Endothelial cell of umbilical vein (primary cell): ENCODE data around the gene ELMO1. TPM values are rescaled to one million over a fixed set of nuclear protein-coding genes. Genes with fewer than 3 reads are reported as not detected.

Experiments used
- BruUV-seq: library from RNA; stranded (reverse); fragments of 400-500 nt; replicated peaks from 2 replicates; lab custom pipeline; 2021; lab: Mats Ljungman, UMichigan
- CTCF ChIA-PET: fragments of 300-600, 350-600 bp; sonication (Branson Sonifier 250); formaldehyde crosslinking; loops from one replicate; lab custom pipeline; 2021; ENCODE audit warnings: antibody characterized with exemption, inconsistent platforms; lab: Charles Lee
- POLR2A ChIA-PET: fragments of 300-600, 350-600 bp; sonication (Branson Sonifier 250); formaldehyde crosslinking; loops from one replicate; lab custom pipeline; 2021; ENCODE audit warnings: antibody characterized with exemption, inconsistent platforms; lab: Charles Lee
- DNase-seq: peaks from one replicate; pipeline ENCODE4 v3.0.0-alpha.2; 2011; ENCODE audit warnings: low read depth, low spot score
- FAIRE-seq: peaks from 2 replicates; lab custom pipeline; 2011; peaks lifted over from hg19 to GRCh38; lab: Jason Lieb, UNC
- H2AFZ ChIP-seq: 2 replicates; pipeline ENCODE4 v1.6.0; 2012; ENCODE audit warnings: low read depth, low read length, control low read depth, inconsistent platforms
- H3K27ac ChIP-seq: 2 replicates; pipeline ENCODE4 v1.5.1; 2011; ENCODE audit warnings: low read depth, mild to moderate bottlenecking, control low read depth, low read length, moderate library complexity; ENCODE audit not compliant: insufficient read depth
- H3K27me3 ChIP-seq, 2 experiments: 2 replicates each; pipeline versions ENCODE4 v1.6.0 to v1.6.1; 2011; ENCODE audit warnings: low read length in 2 of 2, mixed read lengths in 1 of 2; ENCODE audit not compliant: control insufficient read depth in 2 of 2, insufficient read depth in 2 of 2
- H3K36me3 ChIP-seq, 2 experiments: 2 replicates in 1 of 2; 3 replicates in 1 of 2; pipeline ENCODE4 v1.5.1; 2011; ENCODE audit warnings: low read length in 2 of 2, mild to moderate bottlenecking in 1 of 2, moderate library complexity in 1 of 2; ENCODE audit not compliant: control insufficient read depth in 2 of 2, insufficient read depth in 2 of 2; ENCODE audit errors: extremely low read depth in 1 of 2
- H3K4me1 ChIP-seq: 3 replicates; pipeline ENCODE4 v1.5.1; 2011; ENCODE audit warnings: mild to moderate bottlenecking, low read length; ENCODE audit not compliant: control insufficient read depth, insufficient read depth; ENCODE audit errors: extremely low read depth
- H3K4me2 ChIP-seq: 2 replicates; pipeline ENCODE4 v1.6.1; 2011; ENCODE audit warnings: low read length, control low read depth, mixed read lengths; ENCODE audit not compliant: insufficient read depth
- H3K4me3 ChIP-seq, 3 experiments: fragments of 200-600 bp in 1 of 3; sonication (generic), shearing (Covaris generic) in 1 of 3; replicated peaks in 1 of 3; 2 replicates each; pipeline ENCODE4 v1.5.1; 2011 to 2016; ENCODE audit warnings: control low read depth in 3 of 3, low read length in 3 of 3, mild to moderate bottlenecking in 2 of 3, inconsistent platforms in 1 of 3, low read depth in 1 of 3, moderate library complexity in 1 of 3; ENCODE audit not compliant: insufficient read depth in 1 of 3
- H3K79me2 ChIP-seq: 2 replicates; pipeline ENCODE4 v1.6.0; 2012; ENCODE audit warnings: low read length, inconsistent platforms; ENCODE audit not compliant: control insufficient read depth, insufficient read depth
- H3K9ac ChIP-seq: replicated peaks from 2 replicates; pipeline ENCODE3; 2011; ENCODE audit warnings: low read length, control low read depth; ENCODE audit not compliant: insufficient read depth; ENCODE audit errors: extremely low read depth
- H3K9me1 ChIP-seq: replicated peaks from 3 replicates; pipeline ENCODE4 v1.6.0; 2011; ENCODE audit warnings: mild to moderate bottlenecking, low read length; ENCODE audit not compliant: control insufficient read depth, insufficient read depth; ENCODE audit errors: extremely low read depth
- H3K9me3 ChIP-seq: replicated peaks from 2 replicates; pipeline ENCODE4 v1.5.1; 2012; ENCODE audit warnings: low read length, inconsistent platforms; ENCODE audit not compliant: control insufficient read depth, insufficient read depth
- H4K20me1 ChIP-seq: replicated peaks from 2 replicates; pipeline ENCODE3; 2011; ENCODE audit warnings: mild to moderate bottlenecking, low read length; ENCODE audit not compliant: control insufficient read depth, insufficient read depth; ENCODE audit errors: extremely low read depth
- EZH2 ChIP-seq: IDR thresholded peaks from 2 replicates; pipeline ENCODE4 v1.6.1; 2012; ENCODE audit warnings: borderline replicate concordance, low read depth, mild to moderate bottlenecking, moderate library complexity, low read length, inconsistent platforms; ENCODE audit not compliant: severe bottlenecking
- FOS ChIP-seq: IDR thresholded peaks from 2 replicates; pipeline ENCODE4 v1.6.1; 2011; ENCODE audit warnings: mild to moderate bottlenecking, low read length, moderate library complexity, borderline replicate concordance; ENCODE audit not compliant: insufficient read depth
- GATA2 ChIP-seq: IDR thresholded peaks from 2 replicates; pipeline ENCODE4 v1.7.0; 2011; ENCODE audit warnings: low read depth, mild to moderate bottlenecking, moderate library complexity, mixed read lengths, low read length; ENCODE audit not compliant: insufficient read length, insufficient read depth
- JUN ChIP-seq: IDR thresholded peaks from 2 replicates; pipeline ENCODE4 v1.6.1; 2011; ENCODE audit warnings: borderline replicate concordance, low read depth; ENCODE audit not compliant: insufficient read length, insufficient read depth
- MYC ChIP-seq: IDR thresholded peaks from one replicate; pipeline ENCODE4 v1.6.1; 2011; ENCODE audit warnings: mild to moderate bottlenecking, low read depth, low read length
- POLR2A ChIP-seq: IDR thresholded peaks from 2 replicates; pipeline ENCODE4 v1.6.1; 2012; ENCODE audit warnings: low read depth, mild to moderate bottlenecking, control low read depth, low read length
- POLR2AphosphoS5 ChIP-seq: IDR thresholded peaks from 2 replicates; pipeline ENCODE4 v1.6.1; 2012; ENCODE audit warnings: low read depth, mild to moderate bottlenecking, control low read depth, low read length, moderate library complexity; ENCODE audit not compliant: insufficient read depth
- dilution Hi-C: fragments of 300-500 bp; cut with MboI; formaldehyde crosslinking; loops from one replicate; pipeline ENCODE4 v1.15.0; 2019; ENCODE audit warnings: low sequenced_read_pairs; ENCODE audit not compliant: extremely low pct_ligation_motif_present
- intact Hi-C: fragments of 100-400 bp; cut with micrococcal nuclease; formaldehyde crosslinking; loops from one replicate; pipeline ENCODE4 v1.10.0; 2022
- polyA plus RNA-seq, 4 experiments: library from polyadenylated mRNA; depleted of rRNA in 3 of 4; stranded (reverse) in 3 of 4; unstranded in 1 of 4; fragments of >200 nt; gene quantifications; 2 replicates each; pipeline versions ENCODE4 v1.2.1 to v1.2.3, GENCODE V29; 2011 to 2012; ENCODE audit warnings: missing spikeins in 1 of 4
- total RNA-seq: library from RNA; stranded (reverse); gene quantifications from 2 replicates; pipeline ENCODE4 v1.2.3, GENCODE V29; 2021
- TF ChIP-seq, protein P1 (sequence below), 2 donors: IDR thresholded peaks; 1 replicate in 1 of 2; 2 replicates in 1 of 2; pipeline ENCODE4 v1.5.1; 2011; ENCODE audit warnings: low read length in 2 of 2, mild to moderate bottlenecking in 2 of 2, moderate library complexity in 2 of 2, control low read depth in 1 of 2, inconsistent platforms in 1 of 2, low read depth in 1 of 2; ENCODE audit not compliant: insufficient read depth in 1 of 2; ENCODE audit errors: extremely low read depth in 1 of 2
- TF ChIP-seq, protein P2 (sequence below): IDR thresholded peaks from 2 replicates; pipeline ENCODE4 v1.6.1; 2011; ENCODE audit not compliant: insufficient read depth, insufficient read length

The ELMO1 gene
- total and polyA plus RNA-seq, 2 donors (not counting 3 experiments of a cell fraction or from before 2014, with no cell fraction given), result 17.0 to 30.6 TPM

DNA sequence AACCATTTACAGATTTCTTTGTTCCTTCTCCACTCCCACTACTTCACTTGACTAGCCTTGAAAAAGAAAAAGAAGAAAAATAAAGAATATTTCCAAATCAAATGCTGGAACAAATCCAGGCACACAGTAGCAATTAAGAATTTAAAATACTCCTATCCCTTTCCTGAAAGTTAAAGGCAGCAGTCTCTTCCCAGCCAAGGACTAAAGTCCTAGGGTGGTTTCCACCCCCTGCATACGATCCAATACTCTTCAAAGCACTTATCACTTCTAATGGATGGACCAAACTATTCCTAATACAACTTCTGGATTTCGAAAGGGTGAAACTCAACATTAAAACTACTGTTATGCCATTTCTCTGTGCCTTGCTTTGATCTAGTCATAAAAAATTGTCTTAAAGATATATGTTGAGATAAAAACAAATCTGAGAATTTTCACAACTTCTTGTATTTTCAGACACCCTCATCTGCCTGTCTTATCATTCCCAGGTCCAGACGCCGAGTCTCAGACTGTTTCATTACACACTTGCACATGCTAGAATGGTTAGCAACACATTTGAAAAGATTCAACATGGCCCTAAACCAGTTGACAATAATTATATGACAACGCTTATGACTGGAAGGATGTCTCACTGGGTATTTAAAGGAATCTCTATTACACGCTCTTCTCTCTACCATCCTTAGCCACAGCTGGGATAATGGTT, 13.4 kb downstream of the ELMO1 start:
- ChIA-PET POLR2A (no interaction called here), CTCF (interaction anchor here (1.3 kb wide), 1 partner anchor 11 kb away, joined by 3 read pairs; no protein-coding TSS in a partner anchor)
- Histone ChIP-seq H3K27ac (no peak overlapping the region), H3K9me1 (no peaks in the 10 kb centered on the region), H3K4me3 (no peak overlapping the region), H3K9me3 (no peaks in the 10 kb centered on the region), H3K27me3 (no peaks in the 10 kb centered on the region), H3K79me2 (no peaks in the 10 kb centered on the region), H4K20me1 (no peaks in the 10 kb centered on the region), H2AFZ (no peak overlapping the region), H3K4me2 (no peak overlapping the region), H3K4me1 (peaks cover 17% of the 10 kb centered on the region), H3K9ac (no peak overlapping the region), H3K36me3 (no peaks in the 10 kb centered on the region)
- TF ChIP-seq MYC, result no peak
- FAIRE-seq (no peak), DNase-seq (no peak)
- dilution Hi-C loops (no loop called here), intact Hi-C loops (no loop called here)
- BruUV-seq, result no TSS peak

DNA sequence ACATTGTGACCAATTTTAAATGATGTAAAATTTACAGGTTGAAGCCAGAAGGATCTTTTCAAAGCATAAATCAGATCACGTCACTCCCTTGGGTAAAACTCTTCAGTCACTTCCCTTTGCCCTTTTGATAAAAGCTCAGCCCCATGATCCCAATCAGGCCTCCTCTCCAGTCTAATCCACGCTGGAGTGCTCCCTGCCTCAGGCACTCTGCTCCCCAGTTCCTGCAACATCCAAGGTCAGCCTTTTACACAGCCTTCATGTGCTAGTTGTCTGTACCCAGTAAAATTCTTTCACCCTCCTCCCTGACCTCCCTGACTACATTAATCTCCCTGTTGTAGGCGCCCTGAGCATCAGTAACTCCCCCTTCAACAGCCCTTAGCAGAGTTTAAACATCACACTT, 14.1 kb downstream of the ELMO1 start:
- dilution Hi-C loops (no loop called here), intact Hi-C loops (no loop called here)
- ChIA-PET POLR2A (no interaction called here), CTCF (no interaction called here)
- no TSS peak for BruUV-seq
- H3K79me2 ChIP-seq, result no peaks in the 10 kb centered on the region
- H3K9me1 ChIP-seq, result no peaks in the 10 kb centered on the region
- H3K27ac ChIP-seq, result no peak overlapping the region
- peaks cover 20% of the 10 kb centered on the region for H3K4me1 ChIP-seq
- no peaks in the 10 kb centered on the region for H3K36me3 ChIP-seq
- no peaks in the 10 kb centered on the region for H3K9me3 ChIP-seq
- no peak for FAIRE-seq
- no peak overlapping the region for H3K4me3 ChIP-seq
- no peaks in the 10 kb centered on the region for H3K27me3 ChIP-seq
- TF ChIP-seq FOS (no peak), JUN (no peak), EZH2 (no peak), GATA2 (no peak), MYC (no peak), POLR2AphosphoS5 (no peak), POLR2A (no peak)
- TF ChIP-seq, protein P1, sequence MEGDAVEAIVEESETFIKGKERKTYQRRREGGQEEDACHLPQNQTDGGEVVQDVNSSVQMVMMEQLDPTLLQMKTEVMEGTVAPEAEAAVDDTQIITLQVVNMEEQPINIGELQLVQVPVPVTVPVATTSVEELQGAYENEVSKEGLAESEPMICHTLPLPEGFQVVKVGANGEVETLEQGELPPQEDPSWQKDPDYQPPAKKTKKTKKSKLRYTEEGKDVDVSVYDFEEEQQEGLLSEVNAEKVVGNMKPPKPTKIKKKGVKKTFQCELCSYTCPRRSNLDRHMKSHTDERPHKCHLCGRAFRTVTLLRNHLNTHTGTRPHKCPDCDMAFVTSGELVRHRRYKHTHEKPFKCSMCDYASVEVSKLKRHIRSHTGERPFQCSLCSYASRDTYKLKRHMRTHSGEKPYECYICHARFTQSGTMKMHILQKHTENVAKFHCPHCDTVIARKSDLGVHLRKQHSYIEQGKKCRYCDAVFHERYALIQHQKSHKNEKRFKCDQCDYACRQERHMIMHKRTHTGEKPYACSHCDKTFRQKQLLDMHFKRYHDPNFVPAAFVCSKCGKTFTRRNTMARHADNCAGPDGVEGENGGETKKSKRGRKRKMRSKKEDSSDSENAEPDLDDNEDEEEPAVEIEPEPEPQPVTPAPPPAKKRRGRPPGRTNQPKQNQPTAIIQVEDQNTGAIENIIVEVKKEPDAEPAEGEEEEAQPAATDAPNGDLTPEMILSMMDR (IDR thresholded peaks at IDR 0.05; ENCODE audit: extremely low read depth in 1 of 2, insufficient read depth in 1 of 2, low read depth in 1 of 2, low read length in 2 of 2), result no peak
- TF ChIP-seq, protein P2, sequence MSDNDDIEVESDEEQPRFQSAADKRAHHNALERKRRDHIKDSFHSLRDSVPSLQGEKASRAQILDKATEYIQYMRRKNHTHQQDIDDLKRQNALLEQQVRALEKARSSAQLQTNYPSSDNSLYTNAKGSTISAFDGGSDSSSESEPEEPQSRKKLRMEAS, result no peak
- DNase-seq, result no peak
- no peaks in the 10 kb centered on the region for H4K20me1 ChIP-seq
- no peak overlapping the region for H3K9ac ChIP-seq
- no peak overlapping the region for H3K4me2 ChIP-seq
- H2AFZ ChIP-seq, result no peak overlapping the region
